ENCODE measurements around the gene SEMA7A.
A peak's percentile ranks its signal among the peaks of the same experiment; 100 is the strongest.

- TF ChIP-seq CTCF (IDR thresholded peaks at IDR 0.05; ENCODE audit: low read depth, low read length) = peak; percentile 99
- no peak for TF ChIP-seq EZH2phosphoT487 (IDR thresholded peaks at IDR 0.05; ENCODE audit: low read depth)
Observed at GRCh38 chr15:74382004-74382816, 51.5 kb downstream of the SEMA7A start.

Data from OCI-LY3 (cell line).